ENCODE results near the gene EEPD1.
"Not testable (repeated sequence)": the region's sequence is repeated elsewhere in the genome, so short reads cannot be mapped to it uniquely, and the experiment has no call there.

The EEPD1 gene

GRCh38 chr7:36217961-36218284 is 64.9 kb downstream of the EEPD1 start:
- DNase-seq = no peak

GRCh38 chr7:36219429-36219828 is 66.4 kb downstream of the EEPD1 start:
- DNase-seq = no peak

GRCh38 chr7:36223851-36224250 is 70.8 kb downstream of the EEPD1 start:
- no peak for DNase-seq

GRCh38 chr7:36224934-36225858 is 72.1 kb downstream of the EEPD1 start:
- DNase-seq = no peak

GRCh38 chr7:36226151-36226550 is 73.1 kb downstream of the EEPD1 start:
- no peak for DNase-seq

GRCh38 chr7:36227223-36227622 is 74.2 kb downstream of the EEPD1 start:
- no peak for DNase-seq

GRCh38 chr7:36228039-36228438 is 75.0 kb downstream of the EEPD1 start:
- no peak for DNase-seq

GRCh38 chr7:36231406-36231805 is 78.4 kb downstream of the EEPD1 start:
- no peak for DNase-seq

GRCh38 chr7:36232555-36232954 is 79.5 kb downstream of the EEPD1 start:
- DNase-seq = no peak

GRCh38 chr7:36232971-36233550 is 80.0 kb downstream of the EEPD1 start:
- DNase-seq = no peak

- no peak for DNase-seq
Measured at GRCh38 chr7:36236073-36236472, 83.0 kb downstream of the EEPD1 start.

GRCh38 chr7:36238138-36238537 is 85.1 kb downstream of the EEPD1 start:
- DNase-seq = no peak

- not testable (repeated sequence) for DNase-seq
Measured at GRCh38 chr7:36243356-36243755, 90.3 kb downstream of the EEPD1 start.

GRCh38 chr7:36244001-36244400 is 90.9 kb downstream of the EEPD1 start:
- not testable (repeated sequence) for DNase-seq

GRCh38 chr7:36244429-36244828 is 91.4 kb downstream of the EEPD1 start:
- DNase-seq = no peak

GRCh38 chr7:36245684-36246299 is 92.7 kb downstream of the EEPD1 start:
- no peak for DNase-seq

GRCh38 chr7:36249091-36249490 is 96.0 kb downstream of the EEPD1 start:
- no peak for DNase-seq

GRCh38 chr7:36253699-36254098 is 100.6 kb downstream of the EEPD1 start:
- no peak for DNase-seq

- DNase-seq = not testable (repeated sequence)
Measured at GRCh38 chr7:36258510-36259259, 105.6 kb downstream of the EEPD1 start.

GRCh38 chr7:36260481-36260880 is 107.4 kb downstream of the EEPD1 start:
- DNase-seq = no peak

GRCh38 chr7:36261019-36261754 is 108.1 kb downstream of the EEPD1 start:
- no peak for DNase-seq

GRCh38 chr7:36262309-36263094 is 109.4 kb downstream of the EEPD1 start:
- DNase-seq = no peak

Data from GDM1 (cell line).